ENCODE measurements around the gene PTPN11. TPM values are rescaled to one million over a fixed set of nuclear protein-coding genes. Genes with fewer than 3 reads are reported as not detected.
"Not testable (repeated sequence)": the region's sequence is repeated elsewhere in the genome, so short reads cannot be mapped to it uniquely, and the experiment has no call there.

Gene PTPN11
- polyA plus RNA-seq, 1 donor (not counting 4 experiments of a cell fraction or from before 2014, with no cell fraction given), result 95.3 TPM

- no peaks in the 10 kb centered on the region for H3K9me3 ChIP-seq (ENCODE audit: control insufficient read depth, low read depth, low read length)
- H3K4me2 ChIP-seq (ENCODE audit: control insufficient read depth, extremely low read depth, insufficient read depth, low read depth, low read length), result no peak overlapping the region
- no peak overlapping the region for H3K27ac ChIP-seq (ENCODE audit: control insufficient read depth, insufficient read depth, low read length)
- dilution Hi-C loops (cut with MboI; ENCODE audit: extremely low pct_ligation_motif_present, low sequenced_read_pairs), result no loop called here
- H3K79me2 ChIP-seq (ENCODE audit: control insufficient read depth, insufficient read depth, low read length), result no peaks in the 10 kb centered on the region
- TF ChIP-seq EZH2 (IDR thresholded peaks at IDR 0.05; ENCODE audit: low read length) (no peak), CTCF (optimal IDR thresholded peaks at IDR 0.05 in 1 of 3, IDR thresholded peaks at IDR 0.05 in 1 of 3, conservative IDR thresholded peaks at IDR 0.05 in 1 of 3; ENCODE audit: extremely low read depth in 1 of 3, insufficient read depth in 2 of 3, low read length in 3 of 3) (no peak)
- no peaks in the 10 kb centered on the region for H3K9me1 ChIP-seq (ENCODE audit: control insufficient read depth, extremely low read depth, insufficient read depth, low read length)
- no peaks in the 10 kb centered on the region for H4K20me1 ChIP-seq (ENCODE audit: control insufficient read depth, extremely low read depth, insufficient read depth, low read length)
- DNase-seq (ENCODE audit: low read depth, low spot score), result no peak
- no peaks in the 10 kb centered on the region for H3K4me1 ChIP-seq (ENCODE audit: control insufficient read depth, extremely low read depth, insufficient read depth, low read length)
- no peak overlapping the region for H2AFZ ChIP-seq (ENCODE audit: control insufficient read depth, low read length)
- H3K36me3 ChIP-seq (ENCODE audit: control insufficient read depth in 2 of 2, extremely low read depth in 1 of 2, insufficient read depth in 2 of 2, low read length in 2 of 2), result no peaks in the 10 kb centered on the region
- H3K27me3 ChIP-seq (ENCODE audit: control insufficient read depth, extremely low read depth, insufficient read depth, low read length), result no peaks in the 10 kb centered on the region
- FAIRE-seq, result no peak
- H3K4me3 ChIP-seq (ENCODE audit: control insufficient read depth in 2 of 3, extremely low read depth in 1 of 3, insufficient read depth in 2 of 3, low read depth in 1 of 3, low read length in 3 of 3), result no peak overlapping the region
- no peak overlapping the region for H3K9ac ChIP-seq (ENCODE audit: control insufficient read depth, extremely low read depth, insufficient read depth, low read length)
Observed at GRCh38 chr12:112389228-112389627, 29.5 kb upstream of the PTPN11 start.

- not testable (repeated sequence) for H3K4me3 ChIP-seq (ENCODE audit: control insufficient read depth in 2 of 3, extremely low read depth in 1 of 3, insufficient read depth in 2 of 3, low read depth in 1 of 3, low read length in 3 of 3); H3K27ac ChIP-seq (ENCODE audit: control insufficient read depth, insufficient read depth, low read length); H4K20me1 ChIP-seq (ENCODE audit: control insufficient read depth, extremely low read depth, insufficient read depth, low read length)
Observed at GRCh38 chr12:112389922-112390654, 28.7 kb upstream of the PTPN11 start.

GRCh38 chr12:112393328-112393727 is 25.4 kb upstream of the PTPN11 start:
- Histone ChIP-seq H3K36me3 (ENCODE audit: control insufficient read depth in 2 of 2, extremely low read depth in 1 of 2, insufficient read depth in 2 of 2, low read length in 2 of 2) (no peaks in the 10 kb centered on the region), H2AFZ (ENCODE audit: control insufficient read depth, low read length) (no peak overlapping the region), H3K4me2 (ENCODE audit: control insufficient read depth, extremely low read depth, insufficient read depth, low read depth, low read length) (no peak overlapping the region), H3K27ac (ENCODE audit: control insufficient read depth, insufficient read depth, low read length) (no peak overlapping the region), H3K4me1 (ENCODE audit: control insufficient read depth, extremely low read depth, insufficient read depth, low read length) (no peaks in the 10 kb centered on the region), H3K9me3 (ENCODE audit: control insufficient read depth, low read depth, low read length) (no peaks in the 10 kb centered on the region), H3K9me1 (ENCODE audit: control insufficient read depth, extremely low read depth, insufficient read depth, low read length) (no peaks in the 10 kb centered on the region), H4K20me1 (ENCODE audit: control insufficient read depth, extremely low read depth, insufficient read depth, low read length) (no peaks in the 10 kb centered on the region), H3K9ac (ENCODE audit: control insufficient read depth, extremely low read depth, insufficient read depth, low read length) (no peak overlapping the region), H3K27me3 (ENCODE audit: control insufficient read depth, extremely low read depth, insufficient read depth, low read length) (no peaks in the 10 kb centered on the region), H3K4me3 (ENCODE audit: control insufficient read depth in 2 of 3, extremely low read depth in 1 of 3, insufficient read depth in 2 of 3, low read depth in 1 of 3, low read length in 3 of 3) (no peak overlapping the region), H3K79me2 (ENCODE audit: control insufficient read depth, insufficient read depth, low read length) (no peaks in the 10 kb centered on the region)
- dilution Hi-C loops (cut with MboI; ENCODE audit: extremely low pct_ligation_motif_present, low sequenced_read_pairs), result no loop called here
- DNase-seq (ENCODE audit: low read depth, low spot score) (no peak), FAIRE-seq (no peak)
- TF ChIP-seq EZH2 (IDR thresholded peaks at IDR 0.05; ENCODE audit: low read length) (no peak), CTCF (optimal IDR thresholded peaks at IDR 0.05 in 1 of 3, IDR thresholded peaks at IDR 0.05 in 1 of 3, conservative IDR thresholded peaks at IDR 0.05 in 1 of 3; ENCODE audit: extremely low read depth in 1 of 3, insufficient read depth in 2 of 3, low read length in 3 of 3) (no peak)

More at GRCh38 chr12:112389922-112390654, 28.7 kb upstream of the PTPN11 start:
- H3K27me3 ChIP-seq (ENCODE audit: control insufficient read depth, extremely low read depth, insufficient read depth, low read length); H3K9me1 ChIP-seq (ENCODE audit: control insufficient read depth, extremely low read depth, insufficient read depth, low read length); H3K9ac ChIP-seq (ENCODE audit: control insufficient read depth, extremely low read depth, insufficient read depth, low read length); H3K4me2 ChIP-seq (ENCODE audit: control insufficient read depth, extremely low read depth, insufficient read depth, low read depth, low read length); H3K79me2 ChIP-seq (ENCODE audit: control insufficient read depth, insufficient read depth, low read length); FAIRE-seq; H3K36me3 ChIP-seq (ENCODE audit: control insufficient read depth in 2 of 2, extremely low read depth in 1 of 2, insufficient read depth in 2 of 2, low read length in 2 of 2); dilution Hi-C loops (cut with MboI; ENCODE audit: extremely low pct_ligation_motif_present, low sequenced_read_pairs); H3K9me3 ChIP-seq (ENCODE audit: control insufficient read depth, low read depth, low read length); DNase-seq (ENCODE audit: low read depth, low spot score); H3K4me1 ChIP-seq (ENCODE audit: control insufficient read depth, extremely low read depth, insufficient read depth, low read length); H2AFZ ChIP-seq (ENCODE audit: control insufficient read depth, low read length): not testable (repeated sequence)
